GM18526 (cell line): ENCODE measurements around the gene BTNL3.

Source experiments
- POLR2A ChIP-seq: IDR thresholded peaks from 3 replicates; pipeline ENCODE4 v1.6.1; 2011; ENCODE audit not compliant: insufficient read length; ENCODE audit errors: extremely low read depth

Gene BTNL3

GRCh38 chr5:181042036-181042713 is 53.5 kb downstream of the BTNL3 start:
- TF ChIP-seq POLR2A: no peak

- TF ChIP-seq POLR2A: no peak
These were observed 54.1 kb downstream of the BTNL3 start for GRCh38 chr5:181042722-181043121.

- no peak for TF ChIP-seq POLR2A
These were observed 54.8 kb downstream of the BTNL3 start for GRCh38 chr5:181043285-181044092.

- no peak for TF ChIP-seq POLR2A
These were observed 55.5 kb downstream of the BTNL3 start for GRCh38 chr5:181044093-181044599.

- TF ChIP-seq POLR2A: no peak
These were observed 56.1 kb downstream of the BTNL3 start for GRCh38 chr5:181044662-181045305.

- no peak for TF ChIP-seq POLR2A
These were observed 56.7 kb downstream of the BTNL3 start for GRCh38 chr5:181045316-181045715.

DNA sequence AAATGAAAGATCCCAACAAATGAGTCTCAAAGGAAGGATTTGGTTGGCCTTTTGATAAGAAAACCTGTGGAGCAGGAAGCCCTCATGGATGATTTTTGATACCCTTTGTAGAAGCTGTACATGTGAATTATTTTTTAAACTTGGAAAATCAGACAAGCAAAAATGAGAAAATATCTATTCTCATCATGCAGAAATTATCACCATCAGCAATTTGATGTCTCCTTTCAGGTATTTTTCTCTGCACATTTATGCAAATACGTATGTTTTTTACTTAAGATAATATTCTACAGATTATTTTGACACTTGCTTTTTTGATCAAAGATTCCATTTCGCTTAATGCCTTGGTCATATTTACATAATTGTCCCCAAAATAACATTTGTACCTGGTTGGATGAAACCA is 58.6 kb downstream of the BTNL3 start:
- no peak for TF ChIP-seq POLR2A

DNA sequence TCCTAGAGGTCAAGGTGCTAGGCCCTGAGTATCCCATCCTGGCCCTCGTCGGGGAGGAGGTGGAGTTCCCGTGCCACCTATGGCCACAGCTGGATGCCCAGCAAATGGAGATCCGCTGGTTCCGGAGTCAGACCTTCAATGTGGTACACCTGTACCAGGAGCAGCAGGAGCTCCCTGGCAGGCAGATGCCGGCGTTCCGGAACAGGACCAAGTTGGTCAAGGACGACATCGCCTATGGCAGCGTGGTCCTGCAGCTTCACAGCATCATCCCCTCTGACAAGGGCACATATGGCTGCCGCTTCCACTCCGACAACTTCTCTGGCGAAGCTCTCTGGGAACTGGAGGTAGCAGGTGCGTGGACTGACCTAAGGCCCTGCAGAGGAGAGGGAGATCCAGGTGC is 59.3 kb downstream of the BTNL3 start:
- TF ChIP-seq POLR2A: no peak

DNA sequence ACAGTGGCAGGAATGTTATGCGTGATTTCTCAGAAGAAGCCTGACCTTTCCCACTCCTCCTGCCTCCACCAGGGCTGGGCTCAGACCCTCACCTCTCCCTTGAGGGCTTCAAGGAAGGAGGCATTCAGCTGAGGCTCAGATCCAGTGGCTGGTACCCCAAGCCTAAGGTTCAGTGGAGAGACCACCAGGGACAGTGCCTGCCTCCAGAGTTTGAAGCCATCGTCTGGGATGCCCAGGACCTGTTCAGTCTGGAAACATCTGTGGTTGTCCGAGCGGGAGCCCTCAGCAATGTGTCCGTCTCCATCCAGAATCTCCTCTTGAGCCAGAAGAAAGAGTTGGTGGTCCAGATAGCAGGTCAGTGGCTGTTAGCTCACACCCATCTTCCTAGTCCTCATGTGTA is 61.4 kb downstream of the BTNL3 start:
- TF ChIP-seq POLR2A: no peak

DNA sequence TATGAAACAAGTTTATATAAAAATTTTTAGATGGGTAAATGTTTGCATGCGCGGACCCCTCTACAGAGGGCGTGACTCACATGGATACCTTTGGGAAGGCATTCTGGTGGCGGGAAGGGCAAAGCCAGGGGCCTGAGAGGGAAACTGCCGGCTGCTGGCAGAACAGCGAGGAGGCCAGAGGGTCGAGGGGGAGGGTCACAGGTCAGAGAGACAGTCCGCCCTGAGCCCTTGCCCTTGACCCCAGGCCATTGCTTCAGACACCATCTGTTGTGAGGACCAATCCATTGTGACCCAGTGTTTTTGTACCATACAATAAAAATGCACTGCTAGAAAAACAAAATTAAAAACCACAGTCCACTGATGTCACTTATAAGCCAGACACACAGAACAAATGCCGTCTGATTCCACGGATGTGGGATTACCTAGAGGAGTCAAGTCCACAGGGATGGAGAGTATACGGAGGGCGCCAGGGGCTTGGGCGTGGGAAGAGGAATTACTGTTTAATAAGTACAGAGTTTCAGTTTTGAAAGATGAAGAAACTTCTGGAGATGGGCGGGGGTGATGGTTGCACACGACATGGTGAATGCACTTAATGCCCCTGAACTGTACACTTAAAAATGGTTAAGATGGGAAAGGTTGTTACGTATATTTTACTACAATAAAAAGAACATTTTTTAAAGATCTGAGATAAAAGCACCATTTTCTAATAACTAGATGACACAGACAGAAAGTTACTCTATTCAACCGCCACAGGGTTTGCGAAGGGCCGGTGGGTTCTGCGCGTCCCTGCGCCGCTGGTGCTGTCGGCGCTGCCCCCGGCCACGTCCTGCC is 63.4 kb downstream of the BTNL3 start:
- no peak for TF ChIP-seq POLR2A

GRCh38 chr5:181052672-181053487 is 64.2 kb downstream of the BTNL3 start:
- no peak for TF ChIP-seq POLR2A

- TF ChIP-seq POLR2A: no peak
These were observed 65.0 kb downstream of the BTNL3 start for GRCh38 chr5:181053488-181054121.

GRCh38 chr5:181054138-181054537 is 65.5 kb downstream of the BTNL3 start:
- no peak for TF ChIP-seq POLR2A
